Camera-type eye (tissue), 1 donor: ENCODE measurements around the gene CNOT6. TPM values are rescaled to one million over a fixed set of nuclear protein-coding genes. Genes with fewer than 3 reads are reported as not detected.

ENCODE experiments used
- total RNA-seq: library from RNA; depleted of rRNA; stranded (reverse); fragments of >200 nt; gene quantifications from one replicate; pipeline ENCODE4 v1.2.3, GENCODE V29; 2014

The CNOT6 gene
- 75.6 TPM for total RNA-seq

GRCh38 chr5:180494060-180494509 is at the start of gene CNOT6:
TSS of gene CNOT6 (plus strand) at chr5:180494379. CDS start at chr5:180529277, 34,898 bp downstream.

DNA sequence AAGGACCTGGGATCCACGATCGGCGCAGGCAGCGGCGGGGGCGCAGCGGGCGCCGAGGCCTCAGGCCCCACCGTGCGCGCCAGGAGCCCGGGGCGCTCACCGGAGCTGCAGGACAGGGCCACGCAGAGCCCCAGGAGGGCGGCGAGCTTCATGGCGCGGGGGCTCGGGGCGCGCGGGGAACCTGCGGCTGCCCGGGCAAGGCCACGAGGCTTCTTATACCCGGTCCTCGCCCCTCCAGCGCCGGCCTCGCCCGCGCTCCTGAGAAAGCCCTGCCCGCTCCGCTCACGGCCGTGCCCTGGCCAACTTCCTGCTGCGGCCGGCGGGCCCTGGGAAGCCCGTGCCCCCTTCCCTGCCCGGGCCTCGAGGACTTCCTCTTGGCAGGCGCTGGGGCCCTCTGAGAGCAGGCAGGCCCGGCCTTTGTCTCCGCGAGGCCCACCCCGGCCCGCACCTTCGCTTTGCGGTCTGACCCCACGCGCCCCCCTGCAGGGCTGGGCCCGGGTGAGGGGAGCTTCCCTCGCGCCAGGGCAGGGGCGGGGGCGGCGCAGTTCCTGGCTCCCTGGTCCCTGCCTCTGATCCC is 97.2 kb downstream of the CNOT6 start, which contains the start of gene SCGB3A1:
Gene SCGB3A1, minus strand, starts transcription at position 189 of the 577 bp plus-strand sequence. Its CDS starts 37 bp downstream, at position 152.

Other genes starting within 250 kb of the CNOT6 start
- 47.5 TPM for gene MAPK9, start 202.3 kb upstream of the CNOT6 start, total RNA-seq
- 17.5 TPM for gene GFPT2, start 141.0 kb upstream of the CNOT6 start, total RNA-seq
- gene SCGB3A1, start 97.1 kb downstream of the CNOT6 start, total RNA-seq, result 2.2 TPM
- gene FLT4, start 155.2 kb downstream of the CNOT6 start, total RNA-seq, result 15.1 TPM
- gene OR2Y1, start 245.7 kb downstream of the CNOT6 start, total RNA-seq, result not detected